Osteocyte (in vitro differentiated cells): Measurements from ENCODE around the gene KLRC1. TPM values are rescaled to one million over a fixed set of nuclear protein-coding genes. Genes with fewer than 3 reads are reported as not detected.
"Not testable (repeated sequence)": the region's sequence is repeated elsewhere in the genome, so short reads cannot be mapped to it uniquely, and the experiment has no call there.

Experiments
- DNase-seq: peaks from one replicate; pipeline ENCODE4 v3.0.0; 2021; ENCODE audit warnings: mixed read lengths; ENCODE audit not compliant: unreplicated experiment; ENCODE audit errors: extremely low spot score
- H3K27ac Mint-ChIP-seq: one replicate; pipeline ENCODE4 v1.8.0; 2021; ENCODE audit warnings: mild to moderate bottlenecking, mixed read lengths; ENCODE audit not compliant: unreplicated experiment
- H3K27me3 Mint-ChIP-seq: one replicate; pipeline ENCODE4 v1.8.0; 2021; ENCODE audit warnings: mixed read lengths; ENCODE audit not compliant: unreplicated experiment
- H3K36me3 Mint-ChIP-seq: one replicate; pipeline ENCODE4 v1.8.0; 2021; ENCODE audit warnings: mixed read lengths; ENCODE audit not compliant: unreplicated experiment
- H3K4me1 Mint-ChIP-seq: one replicate; pipeline ENCODE4 v1.8.0; 2021; ENCODE audit warnings: mixed read lengths; ENCODE audit not compliant: unreplicated experiment
- H3K4me3 Mint-ChIP-seq: one replicate; pipeline ENCODE4 v1.8.0; 2021; ENCODE audit warnings: mild to moderate bottlenecking, moderate library complexity, mixed read lengths; ENCODE audit not compliant: unreplicated experiment
- H3K9me3 Mint-ChIP-seq: one replicate; pipeline ENCODE4 v1.8.0; 2021; ENCODE audit warnings: mixed read lengths; ENCODE audit not compliant: unreplicated experiment
- total RNA-seq: library from RNA; stranded (reverse); gene quantifications from 2 replicates; pipeline ENCODE4 v1.2.1, GENCODE V29; 2021
- TF ChIP-seq, protein P1 (sequence below): fragments of 200-600 bp; sonication (generic); IDR thresholded peaks from 2 replicates; pipeline ENCODE4 v1.5.0; 2021; ENCODE audit warnings: antibody characterized with exemption, mild to moderate bottlenecking, moderate library complexity

KLRC1 gene
- total RNA-seq, 1 donor from 2014 or later, result not detected

DNA sequence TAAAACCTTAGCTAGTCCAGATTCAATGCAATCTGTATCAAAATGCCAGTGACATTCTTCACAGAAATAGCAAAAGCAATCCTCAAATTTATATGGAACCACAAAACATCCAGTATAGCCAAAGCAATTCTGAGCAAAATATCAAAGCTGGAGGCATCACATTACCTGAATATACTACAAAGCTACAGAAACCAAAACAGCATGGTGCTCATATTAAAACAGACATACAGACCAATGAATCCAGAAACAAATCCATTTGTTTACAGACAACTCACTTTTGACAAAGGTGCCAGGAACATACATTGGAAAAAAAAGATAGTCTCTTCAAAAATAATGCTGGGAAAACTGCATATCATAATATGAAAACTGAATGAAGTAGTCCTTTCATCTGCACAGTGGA lies 48.4 kb downstream of the KLRC1 start:
- peaks cover 26% of the 10 kb centered on the region for H3K36me3 Mint-ChIP-seq
- peaks cover 9% of the 10 kb centered on the region for H3K9me3 Mint-ChIP-seq
- no peak overlapping the region for H3K4me3 Mint-ChIP-seq
- peaks cover 22% of the 10 kb centered on the region for H3K4me1 Mint-ChIP-seq
- DNase-seq, result no peak
- no peaks in the 10 kb centered on the region for H3K27me3 Mint-ChIP-seq
- H3K27ac Mint-ChIP-seq, result no peak overlapping the region
- TF ChIP-seq, protein P1, sequence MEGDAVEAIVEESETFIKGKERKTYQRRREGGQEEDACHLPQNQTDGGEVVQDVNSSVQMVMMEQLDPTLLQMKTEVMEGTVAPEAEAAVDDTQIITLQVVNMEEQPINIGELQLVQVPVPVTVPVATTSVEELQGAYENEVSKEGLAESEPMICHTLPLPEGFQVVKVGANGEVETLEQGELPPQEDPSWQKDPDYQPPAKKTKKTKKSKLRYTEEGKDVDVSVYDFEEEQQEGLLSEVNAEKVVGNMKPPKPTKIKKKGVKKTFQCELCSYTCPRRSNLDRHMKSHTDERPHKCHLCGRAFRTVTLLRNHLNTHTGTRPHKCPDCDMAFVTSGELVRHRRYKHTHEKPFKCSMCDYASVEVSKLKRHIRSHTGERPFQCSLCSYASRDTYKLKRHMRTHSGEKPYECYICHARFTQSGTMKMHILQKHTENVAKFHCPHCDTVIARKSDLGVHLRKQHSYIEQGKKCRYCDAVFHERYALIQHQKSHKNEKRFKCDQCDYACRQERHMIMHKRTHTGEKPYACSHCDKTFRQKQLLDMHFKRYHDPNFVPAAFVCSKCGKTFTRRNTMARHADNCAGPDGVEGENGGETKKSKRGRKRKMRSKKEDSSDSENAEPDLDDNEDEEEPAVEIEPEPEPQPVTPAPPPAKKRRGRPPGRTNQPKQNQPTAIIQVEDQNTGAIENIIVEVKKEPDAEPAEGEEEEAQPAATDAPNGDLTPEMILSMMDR, result no peak

DNA sequence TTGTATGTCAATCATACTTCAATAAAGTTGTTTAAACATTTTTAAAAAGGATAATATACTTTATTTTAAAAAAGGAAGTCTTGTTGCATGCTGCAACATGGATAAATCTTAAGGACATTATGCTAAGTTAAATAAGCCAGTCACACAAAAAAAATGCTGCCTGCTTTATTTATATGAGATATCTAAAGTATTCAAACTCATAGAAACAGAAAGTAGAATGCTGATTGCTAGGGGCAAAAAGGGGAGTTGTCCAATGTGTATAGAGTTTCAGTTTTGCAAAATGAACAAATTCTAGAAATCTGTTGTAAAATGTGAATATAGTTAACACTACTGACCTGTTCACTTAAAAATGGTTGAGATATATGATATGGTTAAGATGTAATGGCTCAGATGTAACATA lies 52.3 kb downstream of the KLRC1 start:
- Mint-ChIP-seq H3K4me1 (peaks cover 46% of the 10 kb centered on the region), H3K27me3 (no peaks in the 10 kb centered on the region), H3K36me3 (peaks cover 22% of the 10 kb centered on the region), H3K9me3 (peaks cover 9% of the 10 kb centered on the region), H3K27ac (no peak overlapping the region), H3K4me3 (no peak overlapping the region)
- TF ChIP-seq, protein P1, result no peak
- DNase-seq, result no peak

DNA sequence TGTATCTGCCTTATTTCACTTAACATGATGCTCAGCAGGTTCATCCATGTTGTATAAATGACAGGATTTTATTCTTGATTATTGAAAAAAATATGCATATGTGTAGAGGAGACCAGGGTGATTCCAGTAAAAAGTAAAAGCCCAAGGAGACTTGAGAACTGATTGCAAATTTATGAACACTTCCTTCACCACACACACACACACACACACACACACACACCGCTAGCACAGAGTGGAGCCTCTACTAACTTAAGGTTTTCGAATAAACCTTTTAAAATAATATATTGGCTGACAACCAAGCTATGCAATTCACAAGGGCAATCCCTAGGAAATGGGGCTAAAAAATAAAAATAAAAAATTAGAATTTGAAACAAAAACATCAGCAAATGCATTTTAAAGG lies 55.0 kb downstream of the KLRC1 start:
- TF ChIP-seq, protein P1, result no peak
- H3K4me3 Mint-ChIP-seq, result peak overlapping the region; percentile 65
- H3K36me3 Mint-ChIP-seq, result peaks cover 14% of the 10 kb centered on the region
- DNase-seq, result no peak
- H3K4me1 Mint-ChIP-seq, result peaks cover 73% of the 10 kb centered on the region
- H3K27ac Mint-ChIP-seq, result peak overlapping the region; percentile 93
- no peaks in the 10 kb centered on the region for H3K27me3 Mint-ChIP-seq
- H3K9me3 Mint-ChIP-seq, result no peaks in the 10 kb centered on the region

DNA sequence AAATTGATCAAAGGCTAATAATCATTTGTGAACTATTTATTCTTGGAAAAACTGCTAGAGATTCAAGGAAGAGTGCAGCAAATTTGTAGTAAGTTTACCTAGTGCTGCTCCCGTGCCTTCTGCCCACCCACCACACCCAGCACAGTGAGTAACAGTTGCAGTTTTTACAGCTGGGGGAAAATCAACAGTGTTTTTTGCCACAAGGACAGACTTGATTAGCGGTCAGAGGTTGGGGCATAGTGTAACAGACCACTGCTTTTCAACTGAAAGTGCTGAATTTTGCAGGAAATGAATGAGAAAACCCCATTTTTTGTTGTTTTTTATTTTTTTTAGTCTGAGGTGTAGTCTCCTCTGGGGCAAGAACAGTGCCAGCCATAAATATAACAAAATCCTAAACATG lies 55.9 kb downstream of the KLRC1 start:
- Mint-ChIP-seq H3K9me3 (no peaks in the 10 kb centered on the region), H3K4me3 (peak overlapping the region; percentile 65), H3K27me3 (no peaks in the 10 kb centered on the region), H3K4me1 (peaks cover 82% of the 10 kb centered on the region), H3K36me3 (peaks cover 11% of the 10 kb centered on the region), H3K27ac (peak overlapping the region; percentile 93)
- TF ChIP-seq, protein P1, result no peak
- no peak for DNase-seq

DNA sequence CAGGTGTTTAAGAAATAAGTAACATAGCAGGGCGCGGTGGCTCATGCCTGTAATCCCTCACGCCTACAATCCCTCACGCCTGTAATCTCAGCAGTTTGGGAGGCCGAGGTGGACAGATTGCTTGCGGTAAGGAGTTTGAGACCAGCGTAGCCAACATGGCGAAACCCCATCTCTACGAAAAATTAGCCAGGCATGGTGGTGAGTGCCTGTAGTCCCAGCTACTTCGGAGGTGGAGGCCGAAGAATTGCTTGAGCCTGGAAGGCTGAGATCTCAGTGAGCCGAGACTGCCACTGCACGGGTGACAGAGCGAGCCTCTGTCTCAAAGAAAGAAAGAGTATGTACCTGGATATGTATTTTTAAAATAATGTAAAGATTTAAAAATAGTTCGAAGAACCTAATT lies 57.0 kb downstream of the KLRC1 start:
- H3K27me3 Mint-ChIP-seq, DNase-seq, H3K36me3 Mint-ChIP-seq, H3K9me3 Mint-ChIP-seq: not testable (repeated sequence)
- Mint-ChIP-seq H3K27ac (peak overlapping the region; percentile 93), H3K4me3 (peak overlapping the region; percentile 62), H3K4me1 (peaks cover 86% of the 10 kb centered on the region)

Other genes starting within 250 kb of the KLRC1 start
- gene GABARAPL1, start 240.5 kb downstream of the KLRC1 start, total RNA-seq, result 72.3 and 74.7 TPM in 2 replicates
- gene KLRD1, start 145.5 kb downstream of the KLRC1 start, total RNA-seq, result 0.03 and 0.37 TPM in 2 replicates
- gene KLRK1, start 63.3 kb downstream of the KLRC1 start, total RNA-seq, result 3.2 and 4.9 TPM in 2 replicates
- 3.1 and 3.3 TPM in 2 replicates for gene KLRC4, start 43.6 kb downstream of the KLRC1 start, total RNA-seq
- 4.9 and 6.7 TPM in 2 replicates for gene KLRC3, start 32.8 kb downstream of the KLRC1 start, total RNA-seq
- gene KLRC2, start 17.4 kb downstream of the KLRC1 start, total RNA-seq, result 3.0 and 3.6 TPM in 2 replicates
- 0.73 and 0.97 TPM in 2 replicates for gene EIF2S3B, start 52.5 kb upstream of the KLRC1 start, total RNA-seq
- 26.8 and 28.1 TPM in 2 replicates for gene MAGOHB, start 160.2 kb upstream of the KLRC1 start, total RNA-seq
- gene STYK1, start 220.7 kb upstream of the KLRC1 start, total RNA-seq, result 0.48 TPM in 1 of 2 replicates, not detected in the other